Activated naive CD8-positive, alpha-beta T cell treated with anti-CD3 and anti-CD28 coated beads, Interleukin-2, amount 10 ng/mL, durations not matched to agents 7 days and 5 days (primary cell): Measurements from ENCODE around the gene YIF1B. TPM values are rescaled to one million over a fixed set of nuclear protein-coding genes. Genes with fewer than 3 reads are reported as not detected.

ENCODE experiments used
- ATAC-seq: fragments of 150-1000 bp; cut with Tn5 transposase; one replicate; pipeline ENCODE4 v1.10.0; 2021; ENCODE audit warnings: low read depth, moderate library complexity
- POLR2A ChIA-PET: fragments of 350-600 bp; sonication (Branson Sonifier 250); formaldehyde crosslinking; loops from one replicate; lab custom pipeline; 2021; ENCODE audit warnings: antibody characterized with exemption; lab: Charles Lee
- DNase-seq: peaks from one replicate; pipeline ENCODE4 v3.0.0; 2021
- H3K27ac Mint-ChIP-seq: one replicate; pipeline ENCODE4 v1.8.0; 2022; ENCODE audit warnings: mild to moderate bottlenecking, mixed read lengths
- H3K27me3 Mint-ChIP-seq: one replicate; pipeline ENCODE4 v1.8.0; 2022; ENCODE audit warnings: mild to moderate bottlenecking, moderate library complexity, mixed read lengths
- H3K36me3 Mint-ChIP-seq: one replicate; pipeline ENCODE4 v1.8.0; 2021; ENCODE audit warnings: mild to moderate bottlenecking, mixed read lengths
- H3K4me1 Mint-ChIP-seq: one replicate; pipeline ENCODE4 v1.8.0; 2021; ENCODE audit warnings: mixed read lengths
- H3K4me3 Mint-ChIP-seq: one replicate; pipeline ENCODE4 v1.8.0; 2022; ENCODE audit warnings: mild to moderate bottlenecking, moderate library complexity, mixed read lengths
- H3K9me3 Mint-ChIP-seq: one replicate; pipeline ENCODE4 v1.8.0; 2021; ENCODE audit warnings: mixed read lengths
- total RNA-seq, 2 experiments: library from RNA; stranded (reverse); gene quantifications; one replicate each; pipeline ENCODE4 v1.2.3, GENCODE V29; 2021

Gene YIF1B
- total RNA-seq, 2 experiments from 2014 or later, result 59.9 to 65.5 TPM

DNA sequence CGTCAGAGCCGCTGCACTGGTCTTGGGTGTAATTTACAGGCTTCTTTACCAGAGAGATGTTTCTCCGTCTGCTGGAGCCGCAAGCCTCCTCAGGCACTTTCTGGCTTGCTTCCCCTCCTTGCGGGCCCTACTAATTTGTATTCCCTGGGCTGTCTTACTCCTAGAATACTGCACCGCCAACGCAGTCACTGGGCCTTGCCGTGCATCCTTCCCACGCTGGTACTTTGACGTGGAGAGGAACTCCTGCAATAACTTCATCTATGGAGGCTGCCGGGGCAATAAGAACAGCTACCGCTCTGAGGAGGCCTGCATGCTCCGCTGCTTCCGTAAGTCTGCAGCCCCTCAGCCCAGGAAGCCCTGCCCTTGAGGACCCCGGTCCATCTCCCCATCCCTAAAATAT, 25.8 kb downstream of the YIF1B start:
- no peaks in the 10 kb centered on the region for H3K36me3 Mint-ChIP-seq
- no peaks in the 10 kb centered on the region for H3K27me3 Mint-ChIP-seq
- H3K9me3 Mint-ChIP-seq, result no peaks in the 10 kb centered on the region
- no peaks in the 10 kb centered on the region for H3K4me1 Mint-ChIP-seq
- ATAC-seq (no peak), DNase-seq (no peak)
- no peak overlapping the region for H3K4me3 Mint-ChIP-seq
- H3K27ac Mint-ChIP-seq, result no peak overlapping the region
- POLR2A ChIA-PET, result no interaction called here

DNA sequence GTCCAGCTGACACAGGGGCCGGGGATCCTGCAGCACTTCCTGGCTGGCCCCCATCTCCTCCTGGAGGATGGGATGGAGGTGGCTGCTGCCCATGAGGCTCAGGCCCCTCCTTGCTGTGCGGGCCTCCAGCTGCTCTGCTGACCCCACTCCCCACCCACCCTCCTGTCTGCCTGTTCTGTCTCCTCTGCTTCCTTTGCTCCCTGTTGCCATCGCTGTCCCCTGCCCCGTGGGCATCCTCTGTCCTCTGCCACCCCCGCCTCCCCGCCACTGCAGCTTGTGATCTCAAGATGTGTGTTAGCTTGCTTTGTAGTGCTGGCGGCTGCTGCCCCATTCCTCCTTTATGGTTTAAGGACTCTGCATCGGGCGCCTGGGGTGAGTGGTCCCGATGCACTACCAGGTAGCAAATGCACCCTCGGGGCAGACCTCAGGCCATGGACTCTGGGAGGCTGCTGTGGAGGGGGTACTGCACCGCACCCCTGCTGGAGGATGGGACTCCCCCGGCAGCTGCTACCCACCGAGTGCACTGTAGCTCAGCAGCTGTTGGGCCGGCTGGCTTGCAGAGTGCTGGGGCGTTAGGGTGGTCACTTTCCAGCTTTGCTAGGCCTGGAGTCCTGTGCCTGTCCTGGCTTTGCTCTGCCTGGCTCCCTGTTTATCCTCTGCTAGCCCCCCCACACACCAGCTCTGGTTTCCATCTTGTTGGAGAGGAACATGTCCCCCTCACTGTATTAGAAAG, 27.5 kb downstream of the YIF1B start:
- no peak for ATAC-seq
- peaks cover 4% of the 10 kb centered on the region for H3K4me1 Mint-ChIP-seq
- H3K27me3 Mint-ChIP-seq, result no peaks in the 10 kb centered on the region

DNA sequence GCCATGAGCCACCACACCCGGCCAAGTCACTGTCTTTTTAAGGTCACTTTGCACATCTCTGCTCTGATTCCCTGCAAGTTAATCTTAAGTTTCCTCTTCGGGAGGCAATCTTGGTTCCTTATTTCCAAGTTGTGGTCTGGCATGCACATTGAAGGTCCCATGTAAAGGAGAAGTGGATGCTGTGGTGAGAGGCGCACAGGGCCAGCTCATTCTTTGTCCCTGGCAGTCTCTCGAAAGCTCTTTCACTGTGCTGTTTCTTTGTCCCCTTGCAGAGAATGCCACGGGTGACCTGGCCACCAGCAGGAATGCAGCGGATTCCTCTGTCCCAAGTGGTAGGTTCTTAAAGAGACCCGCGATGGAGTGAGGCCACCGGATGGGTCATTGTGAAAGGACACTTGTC, 28.1 kb downstream of the YIF1B start:
- Mint-ChIP-seq H3K4me1 (peaks cover 4% of the 10 kb centered on the region), H3K9me3 (no peaks in the 10 kb centered on the region), H3K36me3 (peaks cover 3% of the 10 kb centered on the region), H3K27me3 (no peaks in the 10 kb centered on the region), H3K27ac (no peak overlapping the region), H3K4me3 (no peak overlapping the region)
- no peak for DNase-seq
- POLR2A ChIA-PET, result no interaction called here
- no peak for ATAC-seq

More for the DNA sequence above, 27.5 kb downstream of the YIF1B start:
- POLR2A ChIA-PET, result no interaction called here
- Mint-ChIP-seq H3K4me3 (no peak overlapping the region), H3K27ac (no peak overlapping the region), H3K36me3 (peaks cover 3% of the 10 kb centered on the region), H3K9me3 (no peaks in the 10 kb centered on the region)
- no peak for DNase-seq

DNA sequence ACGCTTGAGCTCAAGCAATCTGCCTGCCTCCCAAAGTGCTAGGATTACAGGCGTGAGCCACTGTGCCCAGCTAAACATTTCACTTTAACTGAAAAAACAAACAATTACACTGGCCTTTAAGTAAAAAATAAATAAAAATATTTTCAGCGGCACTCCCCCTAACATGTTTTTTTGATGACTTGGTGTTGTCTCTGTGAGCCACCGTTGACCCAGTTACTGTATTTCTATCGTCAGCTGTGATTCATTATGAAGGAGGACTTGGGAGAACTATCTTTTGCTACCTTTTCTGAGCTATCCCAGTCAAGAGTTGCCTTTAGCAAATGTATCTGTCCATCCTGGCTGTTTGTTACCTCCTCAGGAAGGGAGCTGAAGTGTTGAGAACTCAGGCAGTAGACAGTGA, 30.2 kb downstream of the YIF1B start:
- ATAC-seq (no peak), DNase-seq (no peak)
- Mint-ChIP-seq H3K27me3 (no peaks in the 10 kb centered on the region), H3K4me1 (peaks cover 11% of the 10 kb centered on the region), H3K9me3 (no peaks in the 10 kb centered on the region), H3K36me3 (peaks cover 3% of the 10 kb centered on the region), H3K27ac (no peak overlapping the region), H3K4me3 (no peak overlapping the region)
- POLR2A ChIA-PET, result no interaction called here

DNA sequence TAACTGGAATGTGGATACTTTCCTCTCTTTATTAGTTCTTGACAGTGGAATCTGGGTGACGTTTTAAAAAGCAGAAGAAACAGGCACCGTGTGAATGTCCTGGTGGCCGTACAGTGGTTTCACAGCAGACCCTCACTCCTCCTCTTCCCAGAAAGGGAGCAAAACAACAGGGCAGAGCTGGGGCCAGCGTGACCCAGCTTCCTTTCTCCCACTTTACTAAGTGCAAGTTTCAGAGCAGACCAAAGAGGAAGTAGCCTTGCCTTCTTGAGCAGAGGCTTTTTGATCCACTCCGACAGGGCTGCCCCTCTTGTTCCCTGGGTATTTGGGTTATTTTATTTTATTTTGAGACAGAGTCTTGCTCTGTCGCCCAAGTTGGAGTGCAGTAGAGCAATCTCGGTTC, 31.3 kb downstream of the YIF1B start:
- peaks cover 3% of the 10 kb centered on the region for H3K36me3 Mint-ChIP-seq
- H3K27ac Mint-ChIP-seq, result peak overlapping the region; percentile 60
- H3K4me1 Mint-ChIP-seq, result peaks cover 11% of the 10 kb centered on the region
- ATAC-seq (no peak), DNase-seq (no peak)
- no peak overlapping the region for H3K4me3 Mint-ChIP-seq
- no peaks in the 10 kb centered on the region for H3K27me3 Mint-ChIP-seq
- POLR2A ChIA-PET, result no interaction called here
- H3K9me3 Mint-ChIP-seq, result no peaks in the 10 kb centered on the region

DNA sequence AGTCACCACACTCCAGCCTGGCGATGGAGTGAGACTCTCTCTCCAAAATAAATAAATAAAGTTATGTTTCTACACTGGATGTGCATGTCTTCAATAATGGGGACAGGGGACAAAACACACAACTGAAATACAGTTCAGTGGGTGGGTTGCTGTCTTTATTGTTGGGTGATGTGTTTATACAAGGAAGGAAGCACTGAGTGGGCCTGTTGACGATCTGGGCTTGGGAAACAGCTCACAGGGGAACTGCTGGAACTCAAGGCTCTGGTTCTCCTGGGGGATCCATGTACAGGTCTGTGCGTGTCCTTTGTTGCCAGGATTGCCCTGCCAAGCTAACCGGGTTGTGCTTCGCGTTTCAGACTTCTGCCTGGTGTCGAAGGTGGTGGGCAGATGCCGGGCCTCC, 32.5 kb downstream of the YIF1B start:
- Mint-ChIP-seq H3K36me3 (peaks cover 3% of the 10 kb centered on the region), H3K27me3 (no peaks in the 10 kb centered on the region), H3K27ac (no peak overlapping the region), H3K9me3 (no peaks in the 10 kb centered on the region), H3K4me1 (peaks cover 11% of the 10 kb centered on the region), H3K4me3 (no peak overlapping the region)
- DNase-seq, result no peak
- POLR2A ChIA-PET, result no interaction called here
- ATAC-seq, result no peak

DNA sequence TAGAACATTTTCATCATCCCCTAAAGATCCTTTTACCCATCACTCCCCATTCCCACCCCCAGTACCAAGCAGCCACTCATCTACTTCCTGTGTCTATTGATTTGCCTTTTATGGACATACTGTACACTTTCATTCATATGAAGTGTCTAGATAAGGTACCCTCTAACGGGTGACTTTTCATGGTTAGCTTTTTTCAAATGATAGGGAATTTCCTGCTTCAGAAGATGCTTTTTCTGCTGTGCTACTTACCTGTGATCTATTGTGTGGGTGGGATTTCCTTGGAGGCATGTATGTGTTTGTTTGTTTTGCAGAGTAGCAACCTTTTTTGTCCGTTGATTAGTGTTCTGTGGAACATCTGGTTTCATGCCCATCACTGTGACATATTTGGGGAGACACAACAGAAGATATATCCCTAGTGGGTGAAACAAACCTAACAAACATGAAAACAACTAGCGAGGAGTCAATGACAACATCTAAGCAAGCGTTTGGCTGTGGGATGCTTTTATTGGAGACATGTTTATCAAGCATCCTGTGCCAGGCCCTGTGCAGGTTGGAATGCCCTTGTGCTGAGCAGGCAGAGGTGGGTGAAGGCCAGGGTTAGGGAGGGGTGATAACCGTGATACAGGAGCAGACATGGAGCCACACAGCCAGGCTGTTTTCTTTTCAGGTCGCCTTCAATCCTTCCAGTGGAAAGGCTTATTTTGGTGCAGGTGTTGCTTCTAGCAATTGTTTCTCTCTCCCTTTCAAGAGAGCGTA, 33.8 kb downstream of the YIF1B start:
- Mint-ChIP-seq H3K27me3 (no peaks in the 10 kb centered on the region), H3K36me3 (peaks cover 3% of the 10 kb centered on the region), H3K4me1 (peaks cover 11% of the 10 kb centered on the region), H3K4me3 (no peak overlapping the region), H3K27ac (peak overlapping the region; percentile 27), H3K9me3 (no peaks in the 10 kb centered on the region)
- DNase-seq, result no peak
- peak; percentile 65 for ATAC-seq
- POLR2A ChIA-PET, result no interaction called here

DNA sequence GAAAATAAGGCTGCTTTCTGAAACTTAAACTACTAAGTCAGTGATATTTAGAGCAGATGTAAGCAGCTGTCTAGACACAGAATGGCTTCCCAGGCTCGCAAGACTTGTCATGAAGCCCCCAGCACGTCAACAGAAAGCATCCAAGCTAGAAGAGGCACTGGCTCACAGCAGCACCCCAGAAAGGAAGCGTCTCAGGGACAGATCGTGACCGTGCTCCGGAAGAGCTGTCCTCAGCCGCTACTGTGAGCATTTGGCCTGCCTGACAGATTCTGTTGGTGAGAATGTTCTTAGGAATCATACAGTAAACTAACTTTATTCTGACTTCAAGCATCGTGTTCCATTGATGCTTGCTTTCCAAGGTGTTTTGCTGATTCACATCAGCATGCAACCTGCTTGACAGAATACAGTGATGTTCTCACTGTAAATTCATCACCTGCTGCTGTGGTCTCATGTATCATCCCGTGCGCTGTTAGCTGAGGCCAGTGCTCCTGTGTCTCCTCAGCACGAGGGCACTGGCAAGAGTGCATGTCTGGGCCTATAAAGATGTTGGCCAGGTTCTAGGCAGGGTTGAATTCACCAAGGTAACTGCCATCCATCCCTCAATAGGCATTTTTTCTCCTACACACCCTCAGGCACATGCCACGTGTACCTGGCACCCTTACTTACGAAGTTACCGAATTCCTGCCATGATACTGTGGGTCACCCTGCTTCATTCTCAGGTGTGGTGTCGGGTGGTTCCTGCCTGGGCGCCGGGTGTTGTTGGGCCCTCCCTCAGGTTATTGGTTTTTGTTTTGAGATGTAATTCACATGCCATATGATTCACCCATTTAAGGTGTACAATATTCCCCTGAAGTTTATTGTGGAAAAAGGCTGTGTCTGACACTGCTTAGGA, 35.5 kb downstream of the YIF1B start:
- no peak for ATAC-seq
- H3K4me3 Mint-ChIP-seq, result no peak overlapping the region

DNA sequence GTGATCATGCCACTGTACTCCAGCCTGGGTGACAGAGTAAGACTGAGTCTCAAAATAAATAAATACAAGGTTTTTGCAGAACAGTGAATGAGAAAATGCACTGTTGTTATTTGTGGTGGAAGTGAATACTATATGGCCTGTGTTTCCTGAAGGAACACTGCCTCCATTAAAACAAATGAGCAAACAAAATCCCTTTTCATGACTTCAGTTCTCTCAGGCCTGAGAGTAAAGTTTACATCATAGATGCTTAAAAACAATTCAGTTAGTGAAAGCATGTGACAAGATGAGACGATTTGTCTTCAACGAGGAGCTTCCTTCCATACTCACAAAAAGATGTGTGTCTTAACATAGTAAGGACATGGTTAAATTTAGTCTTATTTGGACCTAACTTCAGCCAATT, 37.0 kb downstream of the YIF1B start:
- peaks cover 7% of the 10 kb centered on the region for H3K4me1 Mint-ChIP-seq
- H3K9me3 Mint-ChIP-seq, result no peaks in the 10 kb centered on the region
- ATAC-seq (no peak), DNase-seq (no peak)
- no peaks in the 10 kb centered on the region for H3K36me3 Mint-ChIP-seq
- H3K27me3 Mint-ChIP-seq, result no peaks in the 10 kb centered on the region
- POLR2A ChIA-PET, result no interaction called here
- H3K27ac Mint-ChIP-seq, result no peak overlapping the region
- no peak overlapping the region for H3K4me3 Mint-ChIP-seq

More for the DNA sequence above, 35.5 kb downstream of the YIF1B start:
- Mint-ChIP-seq H3K27ac (no peak overlapping the region), H3K27me3 (no peaks in the 10 kb centered on the region), H3K4me1 (peaks cover 11% of the 10 kb centered on the region), H3K9me3 (no peaks in the 10 kb centered on the region), H3K36me3 (peaks cover 3% of the 10 kb centered on the region)
- DNase-seq, result no peak
- POLR2A ChIA-PET, result no interaction called here

DNA sequence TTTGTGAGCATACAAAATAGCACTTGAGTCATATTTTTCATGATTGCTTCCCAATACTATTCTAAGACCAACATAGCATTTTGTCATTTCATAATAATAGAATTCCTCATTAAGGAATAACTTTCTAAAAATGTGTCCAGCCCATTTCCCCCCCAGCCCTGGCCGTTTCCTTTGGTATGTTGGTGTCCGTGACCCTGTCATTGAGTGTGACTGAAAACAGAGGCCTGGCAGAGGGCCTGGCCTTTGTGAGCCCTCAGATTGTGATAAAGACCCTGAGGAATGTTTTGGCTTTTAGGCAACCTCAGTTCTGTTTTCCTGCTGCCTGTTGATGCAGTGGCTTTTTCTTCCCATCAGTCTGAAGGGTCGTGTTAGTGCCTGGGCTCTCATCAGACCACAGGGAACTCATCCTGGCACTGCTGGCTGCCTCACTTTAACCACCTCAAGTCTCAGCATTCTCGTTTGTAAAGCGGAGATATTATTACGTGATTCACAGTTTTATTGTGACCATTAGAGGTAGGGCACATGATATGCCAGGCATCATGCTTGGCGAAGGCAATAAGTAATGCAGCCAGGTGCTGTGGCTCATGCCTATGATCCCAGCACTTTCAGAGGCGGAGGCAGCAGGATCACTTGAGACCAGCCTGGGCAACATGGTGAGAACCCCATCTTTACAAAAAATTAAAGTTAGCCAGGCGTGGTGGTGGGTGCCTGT, 37.6 kb downstream of the YIF1B start:
- Mint-ChIP-seq H3K27me3 (no peaks in the 10 kb centered on the region), H3K36me3 (no peaks in the 10 kb centered on the region), H3K27ac (no peak overlapping the region), H3K9me3 (no peaks in the 10 kb centered on the region), H3K4me1 (peaks cover 9% of the 10 kb centered on the region), H3K4me3 (no peak overlapping the region)
- POLR2A ChIA-PET, result no interaction called here
- no peak for DNase-seq
- ATAC-seq, result no peak

DNA sequence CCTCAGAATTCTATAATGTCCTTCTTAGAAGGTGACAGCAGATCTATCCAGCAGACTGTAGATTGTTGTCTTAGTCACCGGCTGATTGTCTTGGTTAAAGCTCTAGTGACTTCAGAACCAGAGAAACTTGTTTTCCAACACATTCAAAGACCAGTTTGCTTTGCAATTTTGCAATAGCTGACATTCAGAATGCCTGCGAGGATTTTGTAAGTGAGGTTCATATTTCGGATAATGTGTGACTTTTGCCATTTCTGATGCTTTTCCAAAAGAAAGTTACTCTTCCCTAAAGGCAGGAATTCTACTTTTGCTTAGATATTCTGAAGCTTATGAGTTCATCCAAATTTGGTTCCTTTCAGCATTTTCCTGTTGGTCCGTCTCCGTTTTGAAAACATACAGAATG, 38.2 kb downstream of the YIF1B start:
- no peak for DNase-seq
- Mint-ChIP-seq H3K27me3 (no peaks in the 10 kb centered on the region), H3K4me3 (no peak overlapping the region), H3K4me1 (peaks cover 9% of the 10 kb centered on the region), H3K27ac (no peak overlapping the region), H3K36me3 (no peaks in the 10 kb centered on the region), H3K9me3 (no peaks in the 10 kb centered on the region)
- no peak for ATAC-seq
- POLR2A ChIA-PET, result no interaction called here

DNA sequence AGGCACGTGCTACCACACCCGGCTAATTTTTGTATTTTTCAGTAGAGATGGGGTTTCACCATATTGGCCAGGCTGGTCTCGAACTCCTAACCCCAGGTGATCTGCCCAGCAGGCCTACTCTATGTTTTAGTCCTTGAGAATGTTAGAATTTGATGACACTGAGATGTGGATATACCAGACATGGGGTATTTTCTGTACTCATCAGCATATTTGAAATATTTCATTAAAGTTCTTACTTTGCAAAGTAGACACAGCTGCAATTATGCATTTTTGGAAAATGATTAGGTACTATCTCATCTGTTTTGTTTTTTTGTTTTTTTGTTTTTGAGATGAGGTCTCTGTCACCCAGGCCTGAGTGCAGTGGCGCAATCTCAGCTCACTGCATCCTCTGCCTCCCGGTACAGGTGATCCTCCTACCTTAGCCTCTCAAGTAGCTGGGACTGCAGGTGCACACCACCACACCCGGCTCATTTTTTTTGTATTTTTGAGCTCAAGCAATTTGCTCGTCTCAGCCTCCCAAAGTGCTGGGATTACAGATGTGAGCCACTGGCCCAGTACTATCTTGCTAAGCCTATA, 38.7 kb downstream of the YIF1B start:
- no peak for ATAC-seq
- POLR2A ChIA-PET, result no interaction called here

More for the DNA sequence above, 38.7 kb downstream of the YIF1B start:
- H3K27me3 Mint-ChIP-seq, result no peaks in the 10 kb centered on the region
- no peaks in the 10 kb centered on the region for H3K9me3 Mint-ChIP-seq
- DNase-seq, result no peak
- H3K4me3 Mint-ChIP-seq, result no peak overlapping the region
- H3K36me3 Mint-ChIP-seq, result no peaks in the 10 kb centered on the region
- H3K4me1 Mint-ChIP-seq, result peaks cover 10% of the 10 kb centered on the region
- no peak overlapping the region for H3K27ac Mint-ChIP-seq
